ENCODE data around the gene RIMBP2. TPM values are rescaled to one million over a fixed set of nuclear protein-coding genes. Genes with fewer than 3 reads are reported as not detected.

RIMBP2 gene
- total and polyA plus RNA-seq, 8 donors: 0.42 to 19.0 (median 16.1) TPM

DNA sequence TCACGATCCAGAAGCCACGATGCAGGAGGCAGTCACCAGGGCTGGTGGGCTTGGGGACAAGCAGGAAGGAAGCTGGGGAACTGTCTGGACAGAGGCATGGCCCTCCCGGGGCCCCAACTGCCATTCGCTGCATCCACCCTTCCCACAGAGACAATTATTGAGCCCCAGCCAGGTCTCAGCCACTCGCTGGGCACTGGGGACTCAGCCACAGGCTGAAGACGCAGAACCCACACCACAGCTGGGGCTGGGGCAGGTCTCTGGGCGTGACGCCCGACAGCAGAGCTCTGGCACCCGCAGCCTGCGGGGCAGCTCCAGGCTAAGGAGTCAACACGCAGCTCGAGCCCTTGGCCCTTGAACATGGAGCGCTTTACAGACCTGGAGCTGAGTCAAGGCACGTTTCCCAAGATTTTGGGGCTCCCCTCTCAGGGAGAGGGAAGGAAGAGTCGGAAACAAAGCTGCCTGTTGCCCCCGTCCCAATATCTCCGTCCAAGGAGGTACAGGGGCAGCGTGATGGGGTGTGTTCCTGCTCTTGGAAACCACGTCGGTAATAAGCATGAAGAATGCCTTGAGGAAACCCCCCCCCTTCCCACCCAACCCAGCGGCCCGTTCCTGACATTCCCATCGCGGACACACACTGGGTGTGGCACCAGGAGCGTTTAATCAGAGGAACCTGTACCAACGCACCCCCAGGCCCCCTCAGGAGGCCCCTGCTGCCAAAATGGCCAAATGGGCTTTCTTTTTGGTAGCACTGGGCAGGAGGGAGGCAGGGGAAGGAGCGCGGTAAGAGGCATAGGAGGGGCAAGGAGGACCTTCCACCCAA lies 6.7 kb downstream of the RIMBP2 start:
- intact Hi-C loops (cut with DNase I): no loop called here
- Histone ChIP-seq H3K36me3 (no peaks in the 10 kb centered on the region), H3K27me3 (peaks cover 4 to 78% of the 10 kb centered on the region in 2 donors), H3K4me3 (no peak overlapping the region), H3K9me3 (no peaks in the 10 kb centered on the region), H3K4me1 (peaks cover 0 to 3% of the 10 kb centered on the region in 2 donors), H3K27ac (no peak overlapping the region)
- TF ChIP-seq, protein P1, sequence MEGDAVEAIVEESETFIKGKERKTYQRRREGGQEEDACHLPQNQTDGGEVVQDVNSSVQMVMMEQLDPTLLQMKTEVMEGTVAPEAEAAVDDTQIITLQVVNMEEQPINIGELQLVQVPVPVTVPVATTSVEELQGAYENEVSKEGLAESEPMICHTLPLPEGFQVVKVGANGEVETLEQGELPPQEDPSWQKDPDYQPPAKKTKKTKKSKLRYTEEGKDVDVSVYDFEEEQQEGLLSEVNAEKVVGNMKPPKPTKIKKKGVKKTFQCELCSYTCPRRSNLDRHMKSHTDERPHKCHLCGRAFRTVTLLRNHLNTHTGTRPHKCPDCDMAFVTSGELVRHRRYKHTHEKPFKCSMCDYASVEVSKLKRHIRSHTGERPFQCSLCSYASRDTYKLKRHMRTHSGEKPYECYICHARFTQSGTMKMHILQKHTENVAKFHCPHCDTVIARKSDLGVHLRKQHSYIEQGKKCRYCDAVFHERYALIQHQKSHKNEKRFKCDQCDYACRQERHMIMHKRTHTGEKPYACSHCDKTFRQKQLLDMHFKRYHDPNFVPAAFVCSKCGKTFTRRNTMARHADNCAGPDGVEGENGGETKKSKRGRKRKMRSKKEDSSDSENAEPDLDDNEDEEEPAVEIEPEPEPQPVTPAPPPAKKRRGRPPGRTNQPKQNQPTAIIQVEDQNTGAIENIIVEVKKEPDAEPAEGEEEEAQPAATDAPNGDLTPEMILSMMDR (IDR thresholded peaks at IDR 0.05): no peak
- DNase-seq: no peak
- ATAC-seq: no peak

DNA sequence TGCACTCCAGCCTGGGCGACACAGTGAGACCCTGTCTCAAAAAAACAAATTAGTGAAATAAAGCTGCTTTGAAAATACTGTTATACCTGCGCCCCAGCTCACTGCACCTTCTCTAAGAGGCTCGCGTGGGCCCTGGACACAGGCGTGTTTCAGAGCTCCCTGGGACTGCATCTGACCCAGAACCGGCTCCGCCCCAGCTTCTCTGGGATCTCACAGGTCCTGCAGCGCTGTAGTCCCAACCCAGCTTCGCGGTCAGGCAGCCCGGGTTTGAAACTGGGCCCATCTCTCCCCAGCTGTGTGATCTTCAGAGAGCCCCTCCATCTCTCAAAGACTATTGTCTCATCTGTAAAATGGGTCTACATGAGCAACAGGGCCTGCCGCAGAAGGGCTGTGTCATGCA lies 7.5 kb downstream of the RIMBP2 start:
- intact Hi-C loops (cut with DNase I): no loop called here
- Histone ChIP-seq H3K4me1 (no peaks in the 10 kb centered on the region), H3K4me3 (no peak overlapping the region), H3K27me3 (peaks cover 0 to 76% of the 10 kb centered on the region in 2 donors), H3K9me3 (no peaks in the 10 kb centered on the region), H3K27ac (no peak overlapping the region), H3K36me3 (no peaks in the 10 kb centered on the region)
- DNase-seq (no peak), ATAC-seq (no peak)
- TF ChIP-seq, protein P1 (IDR thresholded peaks at IDR 0.05): no peak

DNA sequence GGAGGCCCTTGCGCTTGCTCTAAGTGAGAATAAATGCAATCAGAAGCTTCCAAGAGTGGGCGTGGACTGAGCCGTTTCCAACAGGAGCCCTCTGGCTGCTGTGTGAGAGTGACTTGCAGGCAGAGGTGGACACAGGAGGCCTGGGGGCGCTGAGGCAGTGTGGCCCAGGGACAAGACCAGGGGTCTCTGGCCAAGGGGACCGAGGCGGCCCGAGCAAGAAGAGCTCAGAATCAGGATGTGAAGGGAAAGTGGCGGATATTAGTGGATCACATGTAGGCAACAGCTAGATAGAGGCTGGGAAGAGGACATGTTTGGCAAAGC lies 8.6 kb downstream of the RIMBP2 start:
- no peak overlapping the region for H3K27ac ChIP-seq
- no peaks in the 10 kb centered on the region for H3K9me3 ChIP-seq
- ATAC-seq: no peak
- H3K4me3 ChIP-seq: no peak overlapping the region
- H3K27me3 ChIP-seq: peaks cover 0 to 71% of the 10 kb centered on the region in 2 donors
- intact Hi-C loops (cut with DNase I): no loop called here
- H3K36me3 ChIP-seq: no peaks in the 10 kb centered on the region
- no peak for DNase-seq
- TF ChIP-seq, protein P1 (IDR thresholded peaks at IDR 0.05): no peak
- no peaks in the 10 kb centered on the region for H3K4me1 ChIP-seq

DNA sequence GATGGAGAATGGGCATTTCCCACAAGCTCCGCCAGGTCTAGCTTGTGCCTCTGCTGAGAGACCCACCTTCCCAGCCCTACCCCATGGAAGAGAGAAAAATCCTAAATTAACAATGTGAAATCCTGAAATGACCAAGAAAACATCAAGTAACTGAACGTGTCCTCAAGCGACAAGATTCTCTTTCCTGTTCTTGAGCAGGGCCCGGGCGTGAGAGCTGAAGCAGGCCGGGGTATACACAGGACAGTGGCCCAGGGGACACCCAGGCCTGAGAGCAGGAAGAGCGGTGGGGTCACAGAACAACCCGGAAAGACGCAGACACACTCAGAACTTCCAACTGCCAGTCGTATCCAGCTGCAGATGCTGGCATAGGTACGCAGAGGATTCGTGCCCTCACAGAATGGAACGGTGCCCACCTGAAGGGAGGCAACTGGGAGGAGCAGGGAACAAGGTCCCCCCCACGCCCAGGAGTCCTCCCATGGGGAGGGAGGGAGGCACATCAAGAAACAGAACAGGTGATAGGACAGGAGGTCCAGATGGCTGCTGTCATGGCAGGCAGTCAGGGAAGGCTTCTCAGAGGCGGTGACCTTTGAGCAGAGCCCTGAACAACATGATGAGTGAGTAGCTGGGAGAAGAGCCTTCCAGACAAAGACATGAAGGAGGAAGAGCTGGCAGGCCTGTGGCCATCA lies 9.1 kb downstream of the RIMBP2 start:
- Histone ChIP-seq H3K36me3 (no peaks in the 10 kb centered on the region), H3K4me3 (no peak overlapping the region), H3K27me3 (peaks cover 0 to 66% of the 10 kb centered on the region in 2 donors), H3K27ac (no peak overlapping the region), H3K9me3 (no peaks in the 10 kb centered on the region), H3K4me1 (no peaks in the 10 kb centered on the region)
- TF ChIP-seq, protein P1 (IDR thresholded peaks at IDR 0.05): no peak
- ATAC-seq (no peak), DNase-seq (no peak)
- intact Hi-C loops (cut with DNase I): no loop called here

DNA sequence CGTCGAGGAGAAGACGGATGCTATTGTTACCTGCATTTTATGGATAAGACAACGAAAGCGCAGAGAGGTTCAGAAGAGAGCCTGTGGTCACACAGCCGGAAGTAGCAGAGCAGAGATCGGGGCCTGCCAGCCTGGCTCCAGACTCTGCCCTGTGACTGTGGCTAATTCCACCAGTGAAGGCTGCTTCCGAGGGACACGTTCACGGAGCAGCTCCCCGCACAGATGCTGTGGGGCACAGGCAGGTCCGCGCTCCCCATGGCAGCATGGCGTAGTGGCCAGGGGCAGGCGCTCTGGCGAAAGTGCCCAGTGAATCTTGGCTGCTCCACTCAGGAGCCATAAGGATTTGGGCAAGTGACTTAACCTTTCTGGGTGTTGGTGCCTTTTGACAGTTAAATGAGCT lies 9.8 kb downstream of the RIMBP2 start:
- intact Hi-C loops (cut with DNase I): no loop called here

More for the DNA sequence above, 9.8 kb downstream of the RIMBP2 start:
- no peaks in the 10 kb centered on the region for H3K4me1 ChIP-seq
- no peaks in the 10 kb centered on the region for H3K9me3 ChIP-seq
- no peak for DNase-seq
- no peak for ATAC-seq
- no peaks in the 10 kb centered on the region for H3K36me3 ChIP-seq
- H3K27ac ChIP-seq: no peak overlapping the region
- TF ChIP-seq, protein P1 (IDR thresholded peaks at IDR 0.05): no peak
- no peak overlapping the region for H3K4me3 ChIP-seq
- peaks cover 0 to 58% of the 10 kb centered on the region in 2 donors for H3K27me3 ChIP-seq
